ENCODE data around the gene TMEM244. TPM values are rescaled to one million over a fixed set of nuclear protein-coding genes. Genes with fewer than 3 reads are reported as not detected.

The TMEM244 gene, protein sequence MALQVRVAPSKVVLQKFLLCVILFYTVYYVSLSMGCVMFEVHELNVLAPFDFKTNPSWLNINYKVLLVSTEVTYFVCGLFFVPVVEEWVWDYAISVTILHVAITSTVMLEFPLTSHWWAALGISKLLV
- not detected in 2 replicates for total RNA-seq
- long read RNA-seq = 0 reads

DNA sequence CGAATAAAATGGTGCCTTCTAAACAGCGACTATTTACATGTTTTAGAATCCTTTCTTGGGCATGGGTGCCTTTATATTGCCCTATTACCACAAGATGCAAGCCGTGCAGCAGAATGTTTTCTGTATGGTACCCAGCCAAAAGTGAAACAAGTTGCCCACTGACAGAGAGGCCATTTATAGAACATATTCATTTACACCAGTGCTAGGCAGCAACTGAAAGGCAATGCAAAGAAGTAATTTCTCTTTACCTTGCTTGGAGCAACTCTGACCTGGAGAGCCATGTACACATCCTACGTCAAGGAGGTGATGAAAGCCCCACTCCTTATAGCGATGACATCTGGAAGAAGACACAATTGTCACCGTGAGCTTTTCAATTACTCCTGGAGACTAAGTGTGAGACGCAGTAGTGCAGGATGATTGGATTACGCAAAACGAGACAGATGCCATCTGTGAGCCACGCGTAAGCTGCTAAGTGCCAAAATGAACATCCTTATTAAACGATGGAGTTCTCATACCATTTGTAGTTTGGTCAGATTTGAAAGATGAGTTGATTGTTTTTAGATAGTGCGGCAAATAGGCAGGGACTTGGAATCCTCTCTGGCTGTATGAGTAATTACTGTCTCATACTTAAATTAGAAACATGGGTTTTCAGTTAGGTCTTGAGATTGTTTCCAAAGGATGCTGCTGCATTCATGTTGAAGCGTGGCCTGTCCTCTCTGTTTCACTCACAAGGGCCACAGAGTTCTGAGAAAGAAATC lies at the start of gene TMEM244:
TMEM244 (minus strand) TSS at position 408 of the 758 bp plus-strand sequence; CDS start at position 281, 127 bp downstream.
- H3K27ac Mint-ChIP-seq (ENCODE audit: unreplicated experiment) = no peak within 1 kb of the TSS
- H3K4me3 Mint-ChIP-seq = no peak within 1 kb of the TSS
- H3K4me1 Mint-ChIP-seq = peaks cover 6% of the 10 kb centered on the region
- H3K27me3 Mint-ChIP-seq (ENCODE audit: low read depth) = no peaks in the 10 kb centered on the region
- TF ChIP-seq, protein P1, sequence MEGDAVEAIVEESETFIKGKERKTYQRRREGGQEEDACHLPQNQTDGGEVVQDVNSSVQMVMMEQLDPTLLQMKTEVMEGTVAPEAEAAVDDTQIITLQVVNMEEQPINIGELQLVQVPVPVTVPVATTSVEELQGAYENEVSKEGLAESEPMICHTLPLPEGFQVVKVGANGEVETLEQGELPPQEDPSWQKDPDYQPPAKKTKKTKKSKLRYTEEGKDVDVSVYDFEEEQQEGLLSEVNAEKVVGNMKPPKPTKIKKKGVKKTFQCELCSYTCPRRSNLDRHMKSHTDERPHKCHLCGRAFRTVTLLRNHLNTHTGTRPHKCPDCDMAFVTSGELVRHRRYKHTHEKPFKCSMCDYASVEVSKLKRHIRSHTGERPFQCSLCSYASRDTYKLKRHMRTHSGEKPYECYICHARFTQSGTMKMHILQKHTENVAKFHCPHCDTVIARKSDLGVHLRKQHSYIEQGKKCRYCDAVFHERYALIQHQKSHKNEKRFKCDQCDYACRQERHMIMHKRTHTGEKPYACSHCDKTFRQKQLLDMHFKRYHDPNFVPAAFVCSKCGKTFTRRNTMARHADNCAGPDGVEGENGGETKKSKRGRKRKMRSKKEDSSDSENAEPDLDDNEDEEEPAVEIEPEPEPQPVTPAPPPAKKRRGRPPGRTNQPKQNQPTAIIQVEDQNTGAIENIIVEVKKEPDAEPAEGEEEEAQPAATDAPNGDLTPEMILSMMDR (conservative IDR thresholded peaks at IDR 0.05) = no peak
- no peaks in the 10 kb centered on the region for H3K9me3 Mint-ChIP-seq
- no peaks in the 10 kb centered on the region for H3K36me3 Mint-ChIP-seq (ENCODE audit: low read depth)
- no peak for DNase-seq (ENCODE audit: low read depth, low spot score)

DNA sequence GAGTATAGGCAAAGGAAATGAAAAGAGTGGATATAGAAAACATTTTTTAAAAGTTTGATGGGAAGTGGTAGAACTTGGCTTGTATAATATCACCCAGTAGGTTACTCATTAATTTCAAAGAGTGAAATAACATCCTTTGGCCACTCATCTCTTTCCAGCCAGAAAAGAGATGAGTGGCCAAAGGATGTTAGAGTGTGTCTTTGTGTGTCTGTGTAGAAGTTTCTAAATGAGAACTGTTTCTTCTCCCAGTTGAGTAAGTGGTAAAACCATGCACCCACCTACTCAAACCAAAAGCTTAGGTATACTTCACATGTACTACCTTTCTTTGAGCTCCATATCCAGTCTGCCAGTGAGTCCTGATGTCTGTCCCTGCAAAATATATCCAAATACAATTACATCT lies 47.7 kb upstream of the TMEM244 start:
- Mint-ChIP-seq H3K27me3 (ENCODE audit: low read depth) (no peaks in the 10 kb centered on the region), H3K4me3 (no peak overlapping the region), H3K27ac (ENCODE audit: unreplicated experiment) (no peak overlapping the region), H3K9me3 (no peaks in the 10 kb centered on the region), H3K36me3 (ENCODE audit: low read depth) (no peaks in the 10 kb centered on the region), H3K4me1 (no peaks in the 10 kb centered on the region)
- TF ChIP-seq, protein P1 (conservative IDR thresholded peaks at IDR 0.05) = no peak
- DNase-seq (ENCODE audit: low read depth, low spot score) = no peak

DNA sequence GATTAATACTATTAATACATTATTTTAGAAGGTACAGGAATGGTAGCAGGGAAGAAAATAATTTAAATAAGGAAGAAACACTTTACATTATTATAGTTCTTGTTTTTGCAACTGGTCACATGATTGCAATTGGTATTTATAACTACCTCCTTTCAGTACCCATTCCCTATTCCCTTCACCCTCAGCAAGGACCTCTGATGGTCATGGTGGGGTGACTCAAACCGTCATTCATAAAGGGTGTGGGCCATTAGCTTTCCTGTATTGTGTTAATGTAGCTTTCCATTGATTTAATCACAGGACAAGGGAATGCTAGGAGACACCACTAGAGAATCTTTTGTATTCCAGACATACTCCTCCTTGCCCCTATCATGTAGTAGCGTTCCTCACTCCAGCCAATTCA lies 47.2 kb upstream of the TMEM244 start:
- no peaks in the 10 kb centered on the region for H3K9me3 Mint-ChIP-seq
- H3K36me3 Mint-ChIP-seq (ENCODE audit: low read depth) = no peaks in the 10 kb centered on the region
- H3K27ac Mint-ChIP-seq (ENCODE audit: unreplicated experiment) = no peak overlapping the region
- H3K4me3 Mint-ChIP-seq = no peak overlapping the region
- no peaks in the 10 kb centered on the region for H3K4me1 Mint-ChIP-seq
- TF ChIP-seq, protein P1 (conservative IDR thresholded peaks at IDR 0.05) = no peak
- H3K27me3 Mint-ChIP-seq (ENCODE audit: low read depth) = no peaks in the 10 kb centered on the region
- no peak for DNase-seq (ENCODE audit: low read depth, low spot score)

DNA sequence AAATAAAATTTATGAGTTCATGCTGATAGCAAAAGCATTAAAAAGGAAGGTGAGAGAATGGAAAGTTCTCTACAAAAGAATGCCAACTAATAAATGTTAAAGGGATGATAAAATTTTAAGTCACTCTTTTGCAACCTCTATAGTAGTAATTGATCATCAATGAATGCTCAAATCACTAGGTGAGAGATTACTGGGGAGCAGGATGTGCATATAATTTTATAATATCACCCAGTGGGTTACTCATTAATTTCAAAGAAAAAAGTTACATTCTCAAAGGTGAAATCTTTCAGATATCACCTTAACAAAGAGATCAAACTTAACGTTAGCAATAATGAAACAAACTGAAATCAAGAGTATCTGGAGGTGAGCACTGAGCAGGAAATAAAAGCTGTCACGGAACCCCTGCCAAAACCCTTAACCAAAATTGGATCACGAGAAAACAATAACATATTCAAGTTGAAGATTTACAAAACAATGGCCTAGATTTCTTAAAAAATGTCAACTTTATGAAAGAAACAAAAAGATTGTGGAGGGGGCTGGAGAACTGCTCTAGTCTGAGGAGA lies 45.5 kb upstream of the TMEM244 start:
- DNase-seq (ENCODE audit: low read depth, low spot score) = no peak
- H3K27me3 Mint-ChIP-seq (ENCODE audit: low read depth) = no peaks in the 10 kb centered on the region
- no peak overlapping the region for H3K27ac Mint-ChIP-seq (ENCODE audit: unreplicated experiment)
- no peaks in the 10 kb centered on the region for H3K4me1 Mint-ChIP-seq
- no peaks in the 10 kb centered on the region for H3K36me3 Mint-ChIP-seq (ENCODE audit: low read depth)
- no peak overlapping the region for H3K4me3 Mint-ChIP-seq
- TF ChIP-seq, protein P1 (conservative IDR thresholded peaks at IDR 0.05) = no peak
- H3K9me3 Mint-ChIP-seq = no peaks in the 10 kb centered on the region

DNA sequence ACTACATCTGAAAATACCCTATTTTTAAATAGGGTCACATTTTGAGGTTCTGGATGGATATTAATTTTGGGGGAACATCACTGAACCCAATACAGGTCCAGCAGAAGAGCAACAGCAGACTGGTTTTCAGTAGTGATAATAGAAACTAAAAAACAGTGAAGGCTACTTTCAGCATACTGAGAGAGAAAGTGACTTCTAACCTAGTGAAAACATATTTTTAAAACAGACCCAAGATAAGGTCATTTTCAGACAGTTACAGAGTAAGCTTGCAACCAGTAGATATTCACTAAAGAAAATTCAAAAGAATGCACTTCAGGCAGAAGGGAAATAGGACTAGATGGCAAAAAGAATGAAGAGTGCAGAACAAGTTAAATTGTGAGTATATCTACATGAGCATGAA lies 42.0 kb upstream of the TMEM244 start:
- TF ChIP-seq, protein P1 (conservative IDR thresholded peaks at IDR 0.05) = no peak
- Mint-ChIP-seq H3K4me3 (no peak overlapping the region), H3K9me3 (no peaks in the 10 kb centered on the region), H3K27ac (ENCODE audit: unreplicated experiment) (no peak overlapping the region), H3K27me3 (ENCODE audit: low read depth) (no peaks in the 10 kb centered on the region), H3K4me1 (no peaks in the 10 kb centered on the region), H3K36me3 (ENCODE audit: low read depth) (no peaks in the 10 kb centered on the region)
- no peak for DNase-seq (ENCODE audit: low read depth, low spot score)
